Measurements from ENCODE around the gene PSG5.

Gene PSG5

DNA sequence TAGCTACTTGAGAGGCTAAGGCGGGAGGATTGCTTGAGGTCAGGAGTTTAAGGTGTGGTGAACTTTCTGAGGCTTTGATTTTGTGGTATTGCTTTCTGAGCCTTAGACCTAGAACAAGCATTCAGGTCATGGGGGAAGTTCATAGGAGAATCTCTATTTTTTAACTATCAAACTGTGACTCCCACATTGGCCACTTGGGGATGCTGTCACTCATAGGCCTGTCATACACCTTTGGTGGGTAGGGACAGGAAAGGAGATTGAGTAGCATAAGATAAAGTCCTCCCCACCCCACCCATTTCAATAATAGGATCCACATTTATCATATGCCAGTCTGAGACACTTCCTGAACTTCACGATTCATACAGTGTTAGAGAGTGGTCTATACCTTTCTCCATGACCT, 62.0 kb downstream of the PSG5 start:
- no peak for TF ChIP-seq TAF1 (IDR thresholded peaks at IDR 0.05; ENCODE audit: borderline replicate concordance, insufficient read depth, low read length)
- no peak for TF ChIP-seq POLR2AphosphoS5 (IDR thresholded peaks at IDR 0.05; ENCODE audit: low read depth, low read length)
- TF ChIP-seq, protein P1, sequence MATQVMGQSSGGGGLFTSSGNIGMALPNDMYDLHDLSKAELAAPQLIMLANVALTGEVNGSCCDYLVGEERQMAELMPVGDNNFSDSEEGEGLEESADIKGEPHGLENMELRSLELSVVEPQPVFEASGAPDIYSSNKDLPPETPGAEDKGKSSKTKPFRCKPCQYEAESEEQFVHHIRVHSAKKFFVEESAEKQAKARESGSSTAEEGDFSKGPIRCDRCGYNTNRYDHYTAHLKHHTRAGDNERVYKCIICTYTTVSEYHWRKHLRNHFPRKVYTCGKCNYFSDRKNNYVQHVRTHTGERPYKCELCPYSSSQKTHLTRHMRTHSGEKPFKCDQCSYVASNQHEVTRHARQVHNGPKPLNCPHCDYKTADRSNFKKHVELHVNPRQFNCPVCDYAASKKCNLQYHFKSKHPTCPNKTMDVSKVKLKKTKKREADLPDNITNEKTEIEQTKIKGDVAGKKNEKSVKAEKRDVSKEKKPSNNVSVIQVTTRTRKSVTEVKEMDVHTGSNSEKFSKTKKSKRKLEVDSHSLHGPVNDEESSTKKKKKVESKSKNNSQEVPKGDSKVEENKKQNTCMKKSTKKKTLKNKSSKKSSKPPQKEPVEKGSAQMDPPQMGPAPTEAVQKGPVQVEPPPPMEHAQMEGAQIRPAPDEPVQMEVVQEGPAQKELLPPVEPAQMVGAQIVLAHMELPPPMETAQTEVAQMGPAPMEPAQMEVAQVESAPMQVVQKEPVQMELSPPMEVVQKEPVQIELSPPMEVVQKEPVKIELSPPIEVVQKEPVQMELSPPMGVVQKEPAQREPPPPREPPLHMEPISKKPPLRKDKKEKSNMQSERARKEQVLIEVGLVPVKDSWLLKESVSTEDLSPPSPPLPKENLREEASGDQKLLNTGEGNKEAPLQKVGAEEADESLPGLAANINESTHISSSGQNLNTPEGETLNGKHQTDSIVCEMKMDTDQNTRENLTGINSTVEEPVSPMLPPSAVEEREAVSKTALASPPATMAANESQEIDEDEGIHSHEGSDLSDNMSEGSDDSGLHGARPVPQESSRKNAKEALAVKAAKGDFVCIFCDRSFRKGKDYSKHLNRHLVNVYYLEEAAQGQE (IDR thresholded peaks at IDR 0.05; ENCODE audit: insufficient read depth in 1 of 2, low read depth in 2 of 2, low read length in 2 of 2) = no peak
- no peak for TF ChIP-seq SIN3A (IDR thresholded peaks at IDR 0.05; ENCODE audit: borderline replicate concordance, insufficient read depth, low read length)
- TF ChIP-seq FOXP2 (optimal IDR thresholded peaks at IDR 0.05; ENCODE audit: borderline replicate concordance, extremely low read depth, extremely low read length, insufficient read depth) = no peak

All from PFSK-1 (cell line).